ENCODE results near the gene APH1B. TPM values are rescaled to one million over a fixed set of nuclear protein-coding genes. Genes with fewer than 3 reads are reported as not detected.
A peak's percentile ranks its signal among the peaks of the same experiment; 100 is the strongest.

The APH1B gene
- total and polyA plus RNA-seq, 4 donors: 2.0 to 10.6 (median 4.6) TPM

DNA sequence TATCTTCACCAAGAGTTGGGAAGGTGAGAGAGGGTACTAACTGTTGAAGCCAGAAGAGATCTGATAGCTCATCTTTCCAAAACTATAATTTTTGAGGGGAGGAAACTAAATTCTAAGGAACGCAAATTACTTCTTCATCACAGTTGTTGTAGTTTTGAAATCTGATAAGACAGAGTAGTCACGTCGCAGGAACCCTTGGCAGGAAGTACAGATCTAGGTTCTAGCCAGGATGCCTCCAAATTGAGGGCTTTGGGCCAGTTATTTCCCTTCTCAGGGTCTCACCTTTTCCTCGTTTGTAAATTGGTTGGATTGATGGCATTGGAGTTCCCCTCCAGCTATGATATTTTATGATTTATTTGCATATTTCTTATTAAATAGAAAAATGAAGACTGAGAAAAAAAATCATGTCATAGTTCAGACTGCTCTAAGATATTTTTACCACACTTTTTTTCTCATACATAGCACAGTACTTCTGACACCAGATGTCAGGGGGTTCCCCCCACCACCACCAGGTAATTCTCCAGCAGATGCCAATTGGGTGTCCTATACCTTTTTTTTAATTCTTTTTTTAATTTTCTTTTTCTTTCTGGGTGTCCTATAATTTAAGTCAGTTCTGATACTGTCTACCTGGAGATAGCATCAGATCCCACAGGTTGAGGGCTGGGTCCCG lies 32.3 kb upstream of the APH1B start:
- Histone ChIP-seq H3K4me3 (ENCODE audit: low read depth in 1 of 3, low read length in 3 of 3) (no peak overlapping the region), H3K27ac (ENCODE audit: low read depth in 1 of 2, low read length in 2 of 2) (peak overlapping the region in 1 of 2 donors; percentile 9), H3K9me3 (ENCODE audit: control insufficient read depth in 4 of 4, low read length in 3 of 4) (no peaks in the 10 kb centered on the region), H3K27me3 (ENCODE audit: control insufficient read depth in 4 of 4, insufficient read depth in 4 of 4, low read length in 3 of 4) (no peaks in the 10 kb centered on the region), H3K36me3 (ENCODE audit: control insufficient read depth in 4 of 4, insufficient read depth in 3 of 4, low read depth in 1 of 4, low read length in 3 of 4) (no peaks in the 10 kb centered on the region), H3K4me1 (ENCODE audit: control insufficient read depth in 4 of 4, insufficient read depth in 4 of 4, low read length in 3 of 4) (peaks cover 0 to 6% (median 0%) of the 10 kb centered on the region in 4 donors), H3K9ac (ENCODE audit: low read depth in 1 of 2, low read length in 2 of 2) (no peak overlapping the region)
- no peak for TF ChIP-seq REST (IDR thresholded peaks at IDR 0.05)
- TF ChIP-seq FOXA1 (IDR thresholded peaks at IDR 0.05): no peak
- no peak for TF ChIP-seq NR2F2 (IDR thresholded peaks at IDR 0.05)
- no peak for TF ChIP-seq RXRA (IDR thresholded peaks at IDR 0.05)
- TF ChIP-seq SP1 (IDR thresholded peaks at IDR 0.05): no peak
- TF ChIP-seq, protein P1, sequence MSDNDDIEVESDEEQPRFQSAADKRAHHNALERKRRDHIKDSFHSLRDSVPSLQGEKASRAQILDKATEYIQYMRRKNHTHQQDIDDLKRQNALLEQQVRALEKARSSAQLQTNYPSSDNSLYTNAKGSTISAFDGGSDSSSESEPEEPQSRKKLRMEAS (IDR thresholded peaks at IDR 0.05): no peak
- no peak for TF ChIP-seq HNF4G (IDR thresholded peaks at IDR 0.05)
- TF ChIP-seq, protein P2, sequence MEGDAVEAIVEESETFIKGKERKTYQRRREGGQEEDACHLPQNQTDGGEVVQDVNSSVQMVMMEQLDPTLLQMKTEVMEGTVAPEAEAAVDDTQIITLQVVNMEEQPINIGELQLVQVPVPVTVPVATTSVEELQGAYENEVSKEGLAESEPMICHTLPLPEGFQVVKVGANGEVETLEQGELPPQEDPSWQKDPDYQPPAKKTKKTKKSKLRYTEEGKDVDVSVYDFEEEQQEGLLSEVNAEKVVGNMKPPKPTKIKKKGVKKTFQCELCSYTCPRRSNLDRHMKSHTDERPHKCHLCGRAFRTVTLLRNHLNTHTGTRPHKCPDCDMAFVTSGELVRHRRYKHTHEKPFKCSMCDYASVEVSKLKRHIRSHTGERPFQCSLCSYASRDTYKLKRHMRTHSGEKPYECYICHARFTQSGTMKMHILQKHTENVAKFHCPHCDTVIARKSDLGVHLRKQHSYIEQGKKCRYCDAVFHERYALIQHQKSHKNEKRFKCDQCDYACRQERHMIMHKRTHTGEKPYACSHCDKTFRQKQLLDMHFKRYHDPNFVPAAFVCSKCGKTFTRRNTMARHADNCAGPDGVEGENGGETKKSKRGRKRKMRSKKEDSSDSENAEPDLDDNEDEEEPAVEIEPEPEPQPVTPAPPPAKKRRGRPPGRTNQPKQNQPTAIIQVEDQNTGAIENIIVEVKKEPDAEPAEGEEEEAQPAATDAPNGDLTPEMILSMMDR (IDR thresholded peaks at IDR 0.05; ENCODE audit: low read depth, low read length, missing input control): no peak
- TF ChIP-seq RAD21 (IDR thresholded peaks at IDR 0.05): no peak
- TF ChIP-seq FOXA2 (IDR thresholded peaks at IDR 0.05): no peak
- TF ChIP-seq ATF3 (IDR thresholded peaks at IDR 0.05): no peak
- TF ChIP-seq YY1 (IDR thresholded peaks at IDR 0.05): no peak
- no peak for TF ChIP-seq TAF1 (conservative IDR thresholded peaks at IDR 0.05)
- TF ChIP-seq GABPA (IDR thresholded peaks at IDR 0.05 in 1 of 2, conservative IDR thresholded peaks at IDR 0.05 in 1 of 2): no peak
- DNase-seq (ENCODE audit: low spot score): no peak
- WGBS: 73% methylated on average over 5 of the region's 5 CpGs

DNA sequence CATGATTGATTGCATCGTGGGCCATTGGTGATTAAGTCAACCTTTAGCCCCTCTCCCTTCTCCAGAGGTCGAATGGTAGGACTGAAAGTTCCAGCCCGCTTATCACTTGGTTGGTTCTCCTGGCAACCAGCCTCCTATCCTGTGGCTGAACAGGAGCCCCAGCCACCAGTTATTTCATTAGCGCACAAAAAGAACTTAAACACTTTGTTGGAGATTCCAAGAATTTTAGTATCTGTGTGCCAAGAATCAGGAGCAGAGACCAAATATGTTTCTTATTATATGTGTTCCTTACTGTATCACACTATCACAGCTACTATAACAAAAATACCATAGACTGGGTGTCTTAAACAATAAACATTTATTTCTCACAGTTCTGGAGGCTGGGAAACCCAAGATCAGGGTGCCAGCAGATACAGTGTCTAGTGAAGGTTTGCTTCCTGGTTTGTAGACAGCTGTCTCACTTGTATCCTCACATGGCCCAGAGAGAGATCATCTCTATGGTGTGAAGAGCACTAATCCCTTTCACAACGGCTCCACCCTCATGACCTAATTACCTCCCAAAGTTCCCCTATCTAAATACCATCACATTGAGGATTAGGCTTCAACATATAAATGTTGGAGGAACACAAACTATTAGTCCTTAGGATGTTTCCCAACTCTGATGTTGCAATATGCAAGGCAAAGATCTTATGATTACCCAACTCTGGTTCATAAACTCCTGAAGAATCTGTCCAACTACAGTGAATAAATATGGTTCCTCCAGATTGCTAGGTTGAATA lies 30.5 kb upstream of the APH1B start:
- Histone ChIP-seq H3K4me1 (ENCODE audit: control insufficient read depth in 4 of 4, insufficient read depth in 4 of 4, low read length in 3 of 4) (peaks cover 0 to 6% (median 0%) of the 10 kb centered on the region in 4 donors), H3K27ac (ENCODE audit: low read depth in 1 of 2, low read length in 2 of 2) (no peak overlapping the region)

More for the DNA sequence above, 30.5 kb upstream of the APH1B start:
- DNase-seq (ENCODE audit: low spot score): no peak
- Histone ChIP-seq H3K4me3 (ENCODE audit: low read depth in 1 of 3, low read length in 3 of 3) (no peak overlapping the region), H3K27me3 (ENCODE audit: control insufficient read depth in 4 of 4, insufficient read depth in 4 of 4, low read length in 3 of 4) (no peaks in the 10 kb centered on the region), H3K36me3 (ENCODE audit: control insufficient read depth in 4 of 4, insufficient read depth in 3 of 4, low read depth in 1 of 4, low read length in 3 of 4) (peaks cover 0 to 4% (median 1%) of the 10 kb centered on the region in 4 donors), H3K9ac (ENCODE audit: low read depth in 1 of 2, low read length in 2 of 2) (no peak overlapping the region), H3K9me3 (ENCODE audit: control insufficient read depth in 4 of 4, low read length in 3 of 4) (no peaks in the 10 kb centered on the region)
- TF ChIP-seq RXRA (IDR thresholded peaks at IDR 0.05) (peak in 1 of 2 donors; percentile 48), RAD21 (IDR thresholded peaks at IDR 0.05) (peak in 1 of 2 donors; percentile 9), HNF4A (conservative IDR thresholded peaks at IDR 0.05) (peak in 1 of 2 donors; percentile 39), ATF3 (IDR thresholded peaks at IDR 0.05) (no peak)
- 70% methylated on average over 5 of the region's 5 CpGs for WGBS
